CD14-positive monocyte (primary cell): ENCODE data around the gene MAMDC2. TPM values are rescaled to one million over a fixed set of nuclear protein-coding genes. Genes with fewer than 3 reads are reported as not detected.

ENCODE experiments used
- DNase-seq, 3 donors: peaks; one replicate each; pipeline ENCODE4 v3.0.0-alpha.2; 2011 to 2022
- H2AFZ ChIP-seq: 2 replicates; pipeline ENCODE4 v1.6.0; 2012; ENCODE audit warnings: mild to moderate bottlenecking, low read depth, low read length, inconsistent platforms; ENCODE audit not compliant: insufficient read depth, poor library complexity, severe bottlenecking
- H3K27ac ChIP-seq, 2 donors: 1 replicate in 1 of 2; 2 replicates in 1 of 2; pipeline ENCODE4 v1.5.1; 2012 to 2013; ENCODE audit warnings: low read length in 2 of 2, control low read depth in 1 of 2, inconsistent platforms in 1 of 2, low read depth in 1 of 2, mild to moderate bottlenecking in 1 of 2
- H3K27me3 ChIP-seq, 2 donors: one replicate each; pipeline versions ENCODE4 v1.6.0 to v1.6.1; 2011 to 2013; ENCODE audit warnings: low read length in 2 of 2; ENCODE audit not compliant: control insufficient read depth in 2 of 2, insufficient read depth in 2 of 2
- H3K36me3 ChIP-seq, 2 donors: replicated peaks in 1 of 2; 1 replicate in 1 of 2; 2 replicates in 1 of 2; pipeline versions ENCODE4 v1.5.1 to v1.6.1; 2012 to 2013; ENCODE audit warnings: low read length in 2 of 2, control low read depth in 1 of 2, inconsistent platforms in 1 of 2, mild to moderate bottlenecking in 1 of 2; ENCODE audit not compliant: insufficient read depth in 2 of 2, control insufficient read depth in 1 of 2
- H3K4me1 ChIP-seq, 2 donors: 1 replicate in 1 of 2; 2 replicates in 1 of 2; pipeline versions ENCODE4 v1.5.1 to v1.6.1; 2012 to 2013; ENCODE audit warnings: low read length in 2 of 2, control low read depth in 1 of 2, inconsistent platforms in 1 of 2, mild to moderate bottlenecking in 1 of 2, moderate library complexity in 1 of 2; ENCODE audit not compliant: insufficient read depth in 2 of 2, control insufficient read depth in 1 of 2
- H3K4me2 ChIP-seq: replicated peaks from 2 replicates; pipeline ENCODE3; 2012; ENCODE audit warnings: low read length, moderate library complexity, mild to moderate bottlenecking; ENCODE audit not compliant: poor library complexity, severe bottlenecking; ENCODE audit errors: extremely low read depth
- H3K4me3 ChIP-seq, 3 experiments: fragments of 200-600 bp in 1 of 3; sonication (generic) in 1 of 3; replicated peaks in 1 of 3; 1 replicate in 2 of 3; 2 replicates in 1 of 3; pipeline ENCODE4 v1.5.1; 2011 to 2013; ENCODE audit warnings: low read length in 3 of 3, mild to moderate bottlenecking in 3 of 3, control low read depth in 2 of 3, low read depth in 2 of 3, inconsistent platforms in 1 of 3, moderate library complexity in 1 of 3
- H3K79me2 ChIP-seq: 2 replicates; pipeline ENCODE4 v1.6.0; 2012; ENCODE audit warnings: mild to moderate bottlenecking, control low read depth, inconsistent platforms, low read length, moderate library complexity; ENCODE audit not compliant: insufficient read depth
- H3K9ac ChIP-seq: 2 replicates; pipeline ENCODE4 v1.6.0; 2017; ENCODE audit warnings: low read length, mild to moderate bottlenecking; ENCODE audit not compliant: insufficient read depth, poor library complexity, severe bottlenecking
- H3K9me3 ChIP-seq, 2 donors: replicated peaks in 1 of 2; 1 replicate in 1 of 2; 2 replicates in 1 of 2; pipeline versions ENCODE4 v1.5.1 to v1.6.1; 2012 to 2013; ENCODE audit warnings: low read length in 2 of 2, control low read depth in 1 of 2; ENCODE audit not compliant: control insufficient read depth in 1 of 2, insufficient read depth in 1 of 2
- H4K20me1 ChIP-seq: 2 replicates; pipeline ENCODE4 v1.6.0; 2012; ENCODE audit warnings: mild to moderate bottlenecking, low read length, control low read depth, moderate library complexity; ENCODE audit not compliant: insufficient read depth
- H3K27ac Mint-ChIP-seq, 7 donors: one replicate each; pipeline ENCODE4 v1.8.0; 2020; ENCODE audit warnings: mild to moderate bottlenecking in 7 of 7, mixed read lengths in 7 of 7, moderate library complexity in 6 of 7, inconsistent platforms in 2 of 7
- H3K27me3 Mint-ChIP-seq, 3 donors: one replicate each; pipeline ENCODE4 v1.8.0; 2021 to 2022; ENCODE audit warnings: low read depth in 3 of 3, mild to moderate bottlenecking in 3 of 3, mixed read lengths in 3 of 3, moderate library complexity in 3 of 3, inconsistent platforms in 1 of 3
- H3K36me3 Mint-ChIP-seq, 2 donors: one replicate each; pipeline ENCODE4 v1.8.0; 2020; ENCODE audit warnings: mixed read lengths in 2 of 2, inconsistent platforms in 1 of 2, mild to moderate bottlenecking in 1 of 2
- H3K4me1 Mint-ChIP-seq: one replicate; pipeline ENCODE4 v1.8.0; 2020; ENCODE audit warnings: mild to moderate bottlenecking, mixed read lengths
- H3K4me3 Mint-ChIP-seq, 2 donors: one replicate each; pipeline ENCODE4 v1.8.0; 2020; ENCODE audit warnings: mild to moderate bottlenecking in 2 of 2, mixed read lengths in 2 of 2, moderate library complexity in 1 of 2
- H3K9me3 Mint-ChIP-seq, 7 donors: one replicate each; pipeline ENCODE4 v1.8.0; 2020 to 2022; ENCODE audit warnings: mixed read lengths in 7 of 7, mild to moderate bottlenecking in 6 of 7, moderate library complexity in 6 of 7, inconsistent platforms in 2 of 7
- WGBS: methylation state at CpG from one replicate; pipeline ENCODE4 v1.1.5; 2013; ENCODE audit warnings: missing lambda C conversion rate; ENCODE audit not compliant: insufficient coverage; 5-methylcytosine and 5-hydroxymethylcytosine counted together
- intact Hi-C, 2 donors: fragments of 100-400 bp; cut with micrococcal nuclease; formaldehyde crosslinking; loops; one replicate each; pipeline versions ENCODE4 v1.15.0 to v1.15.1; 2023
- polyA plus RNA-seq, 3 donors: library from polyadenylated mRNA; depleted of rRNA in 1 of 3; unstranded in 2 of 3; stranded (reverse) in 1 of 3; fragments of 300-500 nt in 2 of 3; fragments of >200 nt in 1 of 3; fragmentation: Illumina TruSeq in 2 of 3; gene quantifications; 1 replicate in 2 of 3; 2 replicates in 1 of 3; pipeline ENCODE4 v1.2.3, GENCODE V29; 2012 to 2021
- TF ChIP-seq, protein P1 (sequence below): fragments of 200-600 bp; IDR thresholded peaks from one replicate; pipeline ENCODE4 v1.8.0; 2022; ENCODE audit warnings: antibody characterized with exemption, mild to moderate bottlenecking

The MAMDC2 gene
- polyA plus RNA-seq, 3 donors = 0.05 to 0.09 TPM; not detected in 1

DNA sequence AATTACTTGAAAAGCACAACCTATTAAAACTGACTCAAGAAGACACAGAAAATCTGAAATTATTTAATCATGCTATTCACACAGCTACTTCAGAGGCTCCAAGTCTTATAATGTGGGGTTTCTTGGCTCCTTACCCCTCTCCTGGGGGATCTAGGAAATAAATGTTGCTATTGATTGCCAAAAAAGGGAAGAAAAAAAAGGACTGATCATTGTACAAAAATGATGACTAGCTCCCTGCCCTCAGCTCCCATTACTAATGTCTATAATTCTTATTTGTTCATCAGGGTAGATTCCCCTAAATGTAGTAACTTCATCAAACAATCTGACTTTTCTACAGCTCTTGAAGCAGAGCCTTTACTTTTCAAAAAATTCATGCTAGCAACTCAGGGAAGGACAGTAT, 211.8 kb downstream of the MAMDC2 start:
- Histone ChIP-seq H3K27ac (no peak overlapping the region), H3K36me3 (peaks cover 0 to 3% of the 10 kb centered on the region in 2 donors), H3K9ac (no peak overlapping the region), H3K27me3 (no peaks in the 10 kb centered on the region), H3K4me1 (peaks cover 21 to 24% of the 10 kb centered on the region in 2 donors), H2AFZ (no peak overlapping the region), H3K4me2 (no peak overlapping the region), H3K79me2 (peaks cover 15% of the 10 kb centered on the region), H3K9me3 (no peaks in the 10 kb centered on the region), H3K4me3 (no peak overlapping the region), H4K20me1 (peaks cover 7% of the 10 kb centered on the region)
- Mint-ChIP-seq H3K4me1 (peaks cover 29% of the 10 kb centered on the region), H3K27ac (no peak overlapping the region), H3K9me3 (peaks cover 0 to 3% (median 0%) of the 10 kb centered on the region in 7 donors), H3K4me3 (no peak overlapping the region), H3K27me3 (peaks cover 0 to 3% (median 0%) of the 10 kb centered on the region in 3 donors), H3K36me3 (peaks cover 0 to 5% of the 10 kb centered on the region in 2 donors)
- intact Hi-C loops = loop anchor here in 1 of 2 donors (10.0 kb wide), 1 partner anchor 349 kb away; no protein-coding TSS in a partner anchor
- TF ChIP-seq, protein P1, sequence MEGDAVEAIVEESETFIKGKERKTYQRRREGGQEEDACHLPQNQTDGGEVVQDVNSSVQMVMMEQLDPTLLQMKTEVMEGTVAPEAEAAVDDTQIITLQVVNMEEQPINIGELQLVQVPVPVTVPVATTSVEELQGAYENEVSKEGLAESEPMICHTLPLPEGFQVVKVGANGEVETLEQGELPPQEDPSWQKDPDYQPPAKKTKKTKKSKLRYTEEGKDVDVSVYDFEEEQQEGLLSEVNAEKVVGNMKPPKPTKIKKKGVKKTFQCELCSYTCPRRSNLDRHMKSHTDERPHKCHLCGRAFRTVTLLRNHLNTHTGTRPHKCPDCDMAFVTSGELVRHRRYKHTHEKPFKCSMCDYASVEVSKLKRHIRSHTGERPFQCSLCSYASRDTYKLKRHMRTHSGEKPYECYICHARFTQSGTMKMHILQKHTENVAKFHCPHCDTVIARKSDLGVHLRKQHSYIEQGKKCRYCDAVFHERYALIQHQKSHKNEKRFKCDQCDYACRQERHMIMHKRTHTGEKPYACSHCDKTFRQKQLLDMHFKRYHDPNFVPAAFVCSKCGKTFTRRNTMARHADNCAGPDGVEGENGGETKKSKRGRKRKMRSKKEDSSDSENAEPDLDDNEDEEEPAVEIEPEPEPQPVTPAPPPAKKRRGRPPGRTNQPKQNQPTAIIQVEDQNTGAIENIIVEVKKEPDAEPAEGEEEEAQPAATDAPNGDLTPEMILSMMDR = no peak
- DNase-seq = peak in 1 of 3 donors; percentile 11

DNA sequence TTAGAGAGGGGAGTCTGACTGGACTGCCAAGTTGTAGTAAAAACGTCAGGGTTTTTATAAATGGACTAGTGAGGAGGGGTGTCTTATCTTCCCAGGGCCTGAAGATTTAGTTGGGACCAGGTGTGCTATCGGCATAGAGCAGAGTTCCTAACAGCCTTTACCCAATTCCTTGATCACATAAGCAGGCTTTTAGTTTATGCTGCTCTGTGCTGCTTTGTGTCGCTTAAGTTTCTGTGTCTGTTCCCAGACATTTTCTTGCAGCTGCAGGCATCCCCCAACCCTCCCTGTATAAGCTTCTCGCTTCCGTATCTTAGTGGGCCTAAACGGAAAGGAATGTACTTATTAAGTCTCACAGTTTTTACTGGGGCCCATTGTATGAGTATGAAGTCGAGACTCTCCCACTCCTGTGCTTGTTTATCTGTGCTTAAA, 212.5 kb downstream of the MAMDC2 start:
- WGBS = 86% methylated on average over 1 of the region's 7 CpGs
- Mint-ChIP-seq H3K27ac (no peak overlapping the region), H3K36me3 (peaks cover 6 to 11% of the 10 kb centered on the region in 2 donors), H3K27me3 (peaks cover 0 to 3% (median 0%) of the 10 kb centered on the region in 3 donors), H3K9me3 (peaks cover 0 to 3% (median 0%) of the 10 kb centered on the region in 7 donors), H3K4me3 (no peak overlapping the region), H3K4me1 (peaks cover 36% of the 10 kb centered on the region)
- Histone ChIP-seq H3K27me3 (no peaks in the 10 kb centered on the region), H2AFZ (no peak overlapping the region), H3K27ac (no peak overlapping the region), H4K20me1 (peaks cover 14% of the 10 kb centered on the region), H3K79me2 (peaks cover 22% of the 10 kb centered on the region), H3K36me3 (peaks cover 0 to 9% of the 10 kb centered on the region in 2 donors), H3K4me2 (no peak overlapping the region), H3K4me1 (peaks cover 25 to 29% of the 10 kb centered on the region in 2 donors), H3K9me3 (no peaks in the 10 kb centered on the region), H3K9ac (no peak overlapping the region), H3K4me3 (no peak overlapping the region)
- TF ChIP-seq, protein P1 = no peak
- intact Hi-C loops = loop anchor here in 1 of 2 donors (10.0 kb wide), 1 partner anchor 349 kb away; no protein-coding TSS in a partner anchor
- DNase-seq = no peak
